HEK293 (cell line): ENCODE data around the gene ZNF222.

Source experiments
- CTCF ChIP-seq: fragments of 450-650 bp; formaldehyde crosslinking; IDR thresholded peaks from 2 replicates; pipeline ENCODE4 v1.5.1; 2016; ENCODE audit warnings: missing biosample characterization, missing genetic modification characterization
- HOXA7 ChIP-seq: sonication (generic); formaldehyde crosslinking; IDR thresholded peaks from 2 replicates; pipeline ENCODE4 v1.8.1; 2022; ENCODE audit warnings: missing genetic modification reagents, borderline replicate concordance
- MZF1 ChIP-seq: fragments of 450-650 bp; formaldehyde crosslinking; IDR thresholded peaks from 2 replicates; pipeline ENCODE4 v1.5.1; 2017; ENCODE audit warnings: missing biosample characterization, missing genetic modification characterization, borderline replicate concordance
- SETDB1 ChIP-seq: IDR thresholded peaks from one replicate; pipeline ENCODE4 v1.6.1; 2017; ENCODE audit warnings: mild to moderate bottlenecking, low read length, moderate library complexity, mixed read lengths; ENCODE audit not compliant: insufficient read length
- ZNF544 ChIP-seq: fragments of 450-650 bp; formaldehyde crosslinking; IDR thresholded peaks from 2 replicates; pipeline ENCODE4 v1.5.0; 2017; ENCODE audit warnings: missing biosample characterization, missing genetic modification characterization
- ZNF560 ChIP-seq: fragments of 450-650 bp; formaldehyde crosslinking; IDR thresholded peaks from 2 replicates; pipeline ENCODE4 v1.5.1; 2017; ENCODE audit warnings: missing biosample characterization, missing genetic modification characterization, borderline replicate concordance
- ZNF639 ChIP-seq: fragments of 450-650 bp; formaldehyde crosslinking; IDR thresholded peaks from 2 replicates; pipeline ENCODE4 v1.5.1; 2016; ENCODE audit warnings: missing biosample characterization, missing genetic modification characterization
- ZNF660 ChIP-seq: fragments of 450-650 bp; IDR thresholded peaks from 2 replicates; pipeline ENCODE4 v1.5.1; 2018; ENCODE audit warnings: missing biosample characterization, mild to moderate bottlenecking, missing genetic modification characterization

GRCh38 chr19:43984687-43985000 lies 40.5 kb upstream of the ZNF222 start:
- TF ChIP-seq SETDB1 (no peak), ZNF544 (tag by site-specific recombination) (no peak), CTCF (no peak), HOXA7 (CRISPR knock-in tag) (no peak), ZNF660 (tag by site-specific recombination) (no peak), ZNF560 (tag by site-specific recombination) (no peak), ZNF639 (tag by site-specific recombination) (no peak), MZF1 (tag by site-specific recombination) (no peak)
